ENCODE results near the gene FOXC2.

Gene FOXC2

GRCh38 chr16:86528061-86528929, 38.3 kb upstream of the FOXC2 start:
- no peak for DNase-seq (ENCODE audit: low spot score)
- TF ChIP-seq CTCF (IDR thresholded peaks at IDR 0.05; ENCODE audit: extremely low read depth, missing control alignments) = no peak

GRCh38 chr16:86529160-86529559, 37.5 kb upstream of the FOXC2 start:
- DNase-seq (ENCODE audit: low spot score) = no peak
- TF ChIP-seq CTCF (IDR thresholded peaks at IDR 0.05; ENCODE audit: extremely low read depth, missing control alignments) = no peak

GRCh38 chr16:86530251-86531190, 36.1 kb upstream of the FOXC2 start:
- TF ChIP-seq CTCF (IDR thresholded peaks at IDR 0.05; ENCODE audit: extremely low read depth, missing control alignments) = no peak
- DNase-seq (ENCODE audit: low spot score) = no peak

- no peak for TF ChIP-seq CTCF (IDR thresholded peaks at IDR 0.05; ENCODE audit: extremely low read depth, missing control alignments)
- no peak for DNase-seq (ENCODE audit: low spot score)
Observed at GRCh38 chr16:86531191-86531545, 35.5 kb upstream of the FOXC2 start.

GRCh38 chr16:86531641-86532525, 34.7 kb upstream of the FOXC2 start:
- DNase-seq (ENCODE audit: low spot score) = no peak
- no peak for TF ChIP-seq CTCF (IDR thresholded peaks at IDR 0.05; ENCODE audit: extremely low read depth, missing control alignments)

- DNase-seq (ENCODE audit: low spot score) = no peak
- no peak for TF ChIP-seq CTCF (IDR thresholded peaks at IDR 0.05; ENCODE audit: extremely low read depth, missing control alignments)
Observed at GRCh38 chr16:86532526-86532815, 34.2 kb upstream of the FOXC2 start.
